ENCODE data around the gene SAMD1. TPM values are rescaled to one million over a fixed set of nuclear protein-coding genes. Genes with fewer than 3 reads are reported as not detected.
A peak's percentile ranks its signal among the peaks of the same experiment; 100 is the strongest.

The SAMD1 gene
- total and polyA plus RNA-seq, 2 of the 8 experiments (the other 6 are each of a cell fraction or from before 2014, with no cell fraction given) = 40.0 to 100 TPM

- 81% methylated on average over 16 of the region's 19 CpGs; no CpG with 5 or more reads in 1 of the 2 experiments for WGBS, 2 experiments (ENCODE audit: extremely low coverage in 1 of 2, insufficient coverage in 1 of 2, insufficient read length in 1 of 2, insufficient replicate concordance in 2 of 2, low coverage in 1 of 2, low lambda C conversion rate in 2 of 2, missing lambda C conversion rate in 1 of 2)
Measured at GRCh38 chr19:14061751-14062557, 28.6 kb downstream of the SAMD1 start, which contains the start of gene PALM3. Gene PALM3, minus strand, starts transcription at chr19:14062076. Its CDS starts 96 bp downstream, at chr19:14061980.

More at GRCh38 chr19:14061751-14062557, 28.6 kb downstream of the SAMD1 start, which contains the start of gene PALM3:
- no peak within 1 kb of the TSS for H2AK5ac ChIP-seq (ENCODE audit: low read depth, low read length)
- no peak within 1 kb of the TSS for H3K27ac ChIP-seq (ENCODE audit: low read depth, low read length)
- peak within 1 kb of the TSS; percentile 23 for H3K4ac ChIP-seq (replicated peaks; ENCODE audit: insufficient read length, low read depth, low read length)
- peaks cover 10% of the 10 kb centered on the region; the same call in 1 of the 2 replicates for H3K23me2 ChIP-seq (ENCODE audit: low read depth, low read length)
- H3K4me3 ChIP-seq (ENCODE audit: extremely low read depth in 1 of 4, insufficient read depth in 2 of 4, low read depth in 3 of 4, low read length in 4 of 4) = no peak within 1 kb of the TSS
- no peak within 1 kb of the TSS for H3K14ac ChIP-seq (ENCODE audit: insufficient read length)
- H3K27me3 ChIP-seq (replicated peaks in 1 of 4; ENCODE audit: control insufficient read depth in 3 of 4, extremely low read depth in 1 of 4, insufficient read depth in 3 of 4, low read length in 3 of 4) = peaks cover 5 to 18% (median 14%) of the 10 kb centered on the region in 4 experiments
- no peaks in the 10 kb centered on the region for H3K9me3 ChIP-seq (ENCODE audit: insufficient read depth in 2 of 2, low read depth in 1 of 2, low read length in 1 of 2)
- H4K20me1 ChIP-seq (replicated peaks in 1 of 2; ENCODE audit: control insufficient read depth in 1 of 2, insufficient read depth in 2 of 2, low read length in 2 of 2) = peaks cover 0 to 2% of the 10 kb centered on the region in 2 experiments
- TF ChIP-seq SUZ12 (IDR thresholded peaks at IDR 0.05; ENCODE audit: low read length) (no peak), SP4 (IDR thresholded peaks at IDR 0.05; ENCODE audit: low read length) (no peak), CEBPB (IDR thresholded peaks at IDR 0.05; ENCODE audit: low read depth, low read length) (no peak), CHD2 (IDR thresholded peaks at IDR 0.05; ENCODE audit: low read length) (no peak), TCF12 (IDR thresholded peaks at IDR 0.05; ENCODE audit: low read depth, low read length) (no peak), ATF2 (IDR thresholded peaks at IDR 0.05; ENCODE audit: low read length) (no peak)
- H3K79me1 ChIP-seq (ENCODE audit: low read depth, low read length) = no peaks in the 10 kb centered on the region
- ChIA-PET POLR2A (ENCODE audit: partially characterized antibody) (interaction anchor here (0.7 to 1.4 kb wide), 2 partner anchors 9 to 19 kb away, joined by 3 to 4 read pairs; no protein-coding TSS in a partner anchor), CTCF (ENCODE audit: partially characterized antibody) (interaction anchor here (0.7 to 7.3 kb wide), 8 partner anchors 9 to 179 kb away, joined by 3 to 103 read pairs (median 40); partner anchors contain the start of genes C19orf67 and MISP3)
- peak within 1 kb of the TSS; percentile 32 for H3K18ac ChIP-seq (ENCODE audit: extremely low read depth, low read length)
- no peak within 1 kb of the TSS for H3K56ac ChIP-seq (replicated peaks; ENCODE audit: insufficient read length, low read depth, low read length)
- no peak within 1 kb of the TSS; the same call in 1 of the 2 replicates for H2BK5ac ChIP-seq (ENCODE audit: low read depth, low read length)
- FAIRE-seq = no peak
- H4K5ac ChIP-seq (ENCODE audit: insufficient read length, low read depth, low read length) = no peak within 1 kb of the TSS
- H3K23ac ChIP-seq (ENCODE audit: insufficient read length) = no peak within 1 kb of the TSS
- no peak within 1 kb of the TSS for H2BK120ac ChIP-seq (replicated peaks; ENCODE audit: low read depth, low read length)
- peak within 1 kb of the TSS; percentile 55 for H4K91ac ChIP-seq (replicated peaks; ENCODE audit: insufficient read length, low read length)
- peaks cover 0 to 8% (median 3%) of the 10 kb centered on the region in 4 experiments; a peak in 4 of 7 replicates for H3K4me1 ChIP-seq (replicated peaks in 1 of 4; ENCODE audit: control insufficient read depth in 3 of 4, insufficient read depth in 4 of 4, low read length in 3 of 4)
- H3K36me3 ChIP-seq (ENCODE audit: control insufficient read depth in 2 of 4, insufficient read depth in 4 of 4, low read length in 3 of 4) = no peaks in the 10 kb centered on the region
- 0 out of 2 replicates have a peak within 1 kb of the TSS, but pooled peaks have one; percentile 17 for H2BK12ac ChIP-seq (ENCODE audit: low read depth, low read length)
- H3K4me2 ChIP-seq (ENCODE audit: insufficient read depth in 1 of 2, low read depth in 2 of 2, low read length in 2 of 2) = no peak within 1 kb of the TSS
- 0 out of 2 replicates have a peak within 1 kb of the TSS, but pooled peaks have one; percentile 70 for H2AFZ ChIP-seq (ENCODE audit: low read length)
- no peaks in the 10 kb centered on the region for H3K79me2 ChIP-seq (ENCODE audit: control insufficient read depth in 1 of 2, insufficient read depth in 2 of 2, low read length in 2 of 2)
- peak within 1 kb of the TSS; percentile 97 for H2BK15ac ChIP-seq (ENCODE audit: low read length)
- peak within 1 kb of the TSS; percentile 72; the same call in 1 of the 2 replicates for H2BK20ac ChIP-seq (ENCODE audit: low read length)
- peak within 1 kb of the TSS; percentile 72; the same call in 1 of the 2 replicates for H4K8ac ChIP-seq (ENCODE audit: extremely low read depth, insufficient read depth, low read length)
- H3K9ac ChIP-seq (replicated peaks in 1 of 4; ENCODE audit: extremely low read depth in 1 of 4, low read depth in 3 of 4, low read length in 3 of 4) = no peak within 1 kb of the TSS
- no peak for DNase-seq (ENCODE audit: low read depth in 1 of 2, low spot score in 2 of 2)
